Ascending aorta (tissue), 2 donors: ENCODE results near the gene CRLF2. TPM values are rescaled to one million over a fixed set of nuclear protein-coding genes. Genes with fewer than 3 reads are reported as not detected.
A peak's percentile ranks its signal among the peaks of the same experiment; 100 is the strongest.
"Not testable (repeated sequence)": the region's sequence is repeated elsewhere in the genome, so short reads cannot be mapped to it uniquely, and the experiment has no call there.

Experiments
- DNase-seq, 2 donors: peaks; one replicate each; pipeline ENCODE4 v3.0.0-alpha.2; 2019; ENCODE audit warnings: low spot score in 2 of 2
- H3K27ac ChIP-seq, 2 donors: fragments of 200-600 bp; sonication (generic); one replicate each; pipeline ENCODE4 v1.5.1; 2016 to 2017; ENCODE audit warnings: mild to moderate bottlenecking in 1 of 2
- H3K27me3 ChIP-seq: fragments of 200-600 bp; sonication (generic); one replicate; pipeline ENCODE4 v1.5.1; 2017
- H3K36me3 ChIP-seq, 2 donors: fragments of 200-600 bp; sonication (generic); one replicate each; pipeline ENCODE4 v1.5.1; 2016
- H3K4me1 ChIP-seq, 2 donors: fragments of 200-600 bp; sonication (generic); one replicate each; pipeline ENCODE4 v1.5.1; 2016 to 2017; ENCODE audit warnings: mild to moderate bottlenecking in 1 of 2
- H3K4me3 ChIP-seq, 2 donors: fragments of 200-600 bp; sonication (generic); one replicate each; pipeline ENCODE4 v1.5.1; 2016 to 2017; ENCODE audit warnings: mild to moderate bottlenecking in 1 of 2
- H3K9me3 ChIP-seq, 2 donors: fragments of 200-600 bp; sonication (generic); one replicate each; pipeline ENCODE4 v1.5.1; 2016
- CTCF ChIP-seq, 3 experiments: fragments of 200-600 bp in 2 of 3; fragments of 450-650 bp in 1 of 3; sonication (generic) in 2 of 3; IDR thresholded peaks; one replicate each; pipeline ENCODE4 v1.5.1; 2016 to 2019; ENCODE audit warnings: antibody characterized with exemption in 3 of 3, mild to moderate bottlenecking in 1 of 3, moderate library complexity in 1 of 3
- intact Hi-C: fragments of 100-400 bp; cut with DNase I; formaldehyde crosslinking; loops from one replicate; pipeline ENCODE4 v1.15.1; 2023
- total RNA-seq: library from RNA; depleted of rRNA; stranded (reverse); fragments of >200 nt; gene quantifications from one replicate; pipeline ENCODE4 v1.1.0, GENCODE V29; 2016

The CRLF2 gene
- total RNA-seq, 1 donor from 2014 or later: 1.1 TPM

GRCh38 chrX:1185561-1185960 is 26.9 kb downstream of the CRLF2 start:
- TF ChIP-seq CTCF (IDR thresholded peaks at IDR 0.05): no peak
- Histone ChIP-seq H3K27ac (no peak overlapping the region), H3K4me1 (no peaks in the 10 kb centered on the region), H3K27me3 (no peaks in the 10 kb centered on the region), H3K9me3 (no peaks in the 10 kb centered on the region), H3K4me3 (no peak overlapping the region), H3K36me3 (no peaks in the 10 kb centered on the region)
- DNase-seq: peak in 1 of 2 donors; percentile 15
- intact Hi-C loops: no loop called here

- no peak for TF ChIP-seq CTCF (IDR thresholded peaks at IDR 0.05)
- intact Hi-C loops: no loop called here
- DNase-seq: no peak
- H3K27me3 ChIP-seq: no peaks in the 10 kb centered on the region
- H3K27ac ChIP-seq: no peak overlapping the region
- H3K4me3 ChIP-seq: no peak overlapping the region
- H3K9me3 ChIP-seq: no peaks in the 10 kb centered on the region
- no peaks in the 10 kb centered on the region for H3K4me1 ChIP-seq
- no peaks in the 10 kb centered on the region for H3K36me3 ChIP-seq
Observed at GRCh38 chrX:1182211-1182610, 30.2 kb downstream of the CRLF2 start.

GRCh38 chrX:1181661-1182060 is 30.8 kb downstream of the CRLF2 start:
- H3K36me3 ChIP-seq, H3K9me3 ChIP-seq, H3K4me3 ChIP-seq, H3K27me3 ChIP-seq, H3K27ac ChIP-seq, intact Hi-C loops, H3K4me1 ChIP-seq: not testable (repeated sequence)
- peak in 1 of 2 donors; percentile 31 for DNase-seq

GRCh38 chrX:1181170-1181569 is 31.3 kb downstream of the CRLF2 start:
- Histone ChIP-seq H3K27me3 (no peaks in the 10 kb centered on the region), H3K36me3 (no peaks in the 10 kb centered on the region), H3K4me1 (no peaks in the 10 kb centered on the region), H3K27ac (no peak overlapping the region), H3K9me3 (no peaks in the 10 kb centered on the region), H3K4me3 (no peak overlapping the region)
- DNase-seq: peak in 1 of 2 donors; percentile 18
- intact Hi-C loops: no loop called here
- no peak for TF ChIP-seq CTCF (IDR thresholded peaks at IDR 0.05)

GRCh38 chrX:1178580-1179057 is 33.8 kb downstream of the CRLF2 start:
- intact Hi-C loops: no loop called here
- no peak for TF ChIP-seq CTCF (IDR thresholded peaks at IDR 0.05)
- Histone ChIP-seq H3K36me3 (no peaks in the 10 kb centered on the region), H3K9me3 (no peaks in the 10 kb centered on the region), H3K27ac (no peak overlapping the region), H3K27me3 (no peaks in the 10 kb centered on the region), H3K4me3 (no peak overlapping the region), H3K4me1 (no peaks in the 10 kb centered on the region)
- DNase-seq: no peak

GRCh38 chrX:1176531-1177320 is 35.7 kb downstream of the CRLF2 start:
- H3K27me3 ChIP-seq, H3K4me3 ChIP-seq, H3K9me3 ChIP-seq, H3K36me3 ChIP-seq, intact Hi-C loops, H3K4me1 ChIP-seq, H3K27ac ChIP-seq: not testable (repeated sequence)
- peak in 1 of 2 donors; percentile 35 for DNase-seq

GRCh38 chrX:1174609-1175545 is 37.6 kb downstream of the CRLF2 start:
- H3K36me3 ChIP-seq, intact Hi-C loops, H3K27ac ChIP-seq, H3K4me3 ChIP-seq, DNase-seq, H3K9me3 ChIP-seq, H3K27me3 ChIP-seq, H3K4me1 ChIP-seq: not testable (repeated sequence)

GRCh38 chrX:1173435-1173834 is 39.0 kb downstream of the CRLF2 start:
- H3K4me3 ChIP-seq, H3K4me1 ChIP-seq, H3K27ac ChIP-seq, H3K9me3 ChIP-seq, intact Hi-C loops, H3K36me3 ChIP-seq, H3K27me3 ChIP-seq: not testable (repeated sequence)
- peak in 1 of 2 donors; percentile 27 for DNase-seq
